GM23338 (cell line): Measurements from ENCODE around the gene SPP2. TPM values are rescaled to one million over a fixed set of nuclear protein-coding genes. Genes with fewer than 3 reads are reported as not detected.

ENCODE experiments used
- ATAC-seq: fragments of 200-7000 bp; cut with Tn5 transposase; 3 replicates; pipeline ENCODE4 v1.9.1; 2020
- DNase-seq: peaks from one replicate; pipeline ENCODE4 v3.0.0-alpha.2; 2015; ENCODE audit warnings: low spot score
- H2AFZ ChIP-seq: fragments of 200-600 bp; sonication (generic); 2 replicates; pipeline ENCODE4 v1.8.0; 2016; ENCODE audit warnings: antibody characterized with exemption, mild to moderate bottlenecking, moderate library complexity
- H3F3A ChIP-seq: fragments of 200-600 bp; sonication (generic); replicated peaks from 2 replicates; pipeline ENCODE4 v1.8.0; 2017; ENCODE audit warnings: antibody characterized with exemption, mixed run types, low read depth
- H3K27ac ChIP-seq: fragments of 200-600 bp; sonication (generic); 2 replicates; pipeline ENCODE4 v1.6.1; 2016; ENCODE audit warnings: low read depth
- H3K27me3 ChIP-seq: fragments of 200-600 bp; sonication (generic); 2 replicates; pipeline ENCODE4 v1.8.0; 2016; ENCODE audit warnings: mild to moderate bottlenecking, mixed run types, moderate library complexity; ENCODE audit not compliant: insufficient read depth
- H3K36me3 ChIP-seq: fragments of 200-600 bp; sonication (generic); 2 replicates; pipeline ENCODE4 v1.8.0; 2016; ENCODE audit warnings: mild to moderate bottlenecking; ENCODE audit not compliant: insufficient read depth
- H3K4me1 ChIP-seq: fragments of 200-600 bp; sonication (generic); 2 replicates; pipeline ENCODE4 v1.8.0; 2016; ENCODE audit warnings: mild to moderate bottlenecking, moderate library complexity; ENCODE audit not compliant: insufficient read depth
- H3K4me2 ChIP-seq: fragments of 200-600 bp; sonication (generic); 2 replicates; pipeline ENCODE4 v1.7.1; 2017; ENCODE audit warnings: mixed run types
- H3K4me3 ChIP-seq: fragments of 200-600 bp; sonication (generic); 2 replicates; pipeline ENCODE4 v1.6.1; 2016; ENCODE audit warnings: mixed run types
- H3K79me2 ChIP-seq: fragments of 200-600 bp; sonication (generic); replicated peaks from 2 replicates; pipeline ENCODE4 v1.8.0; 2017; ENCODE audit warnings: mild to moderate bottlenecking; ENCODE audit not compliant: insufficient read depth
- H3K9me2 ChIP-seq: fragments of 200-600 bp; sonication (generic); 2 replicates; pipeline ENCODE4 v1.8.0; 2017; ENCODE audit not compliant: insufficient read depth
- H4K20me1 ChIP-seq: fragments of 200-600 bp; sonication (generic); replicated peaks from 2 replicates; pipeline ENCODE4 v1.8.0; 2017; ENCODE audit warnings: mild to moderate bottlenecking; ENCODE audit not compliant: insufficient read depth
- H3K27ac Mint-ChIP-seq: 2 replicates; pipeline ENCODE4 v1.8.0; 2020; ENCODE audit warnings: inconsistent platforms, mild to moderate bottlenecking, moderate library complexity, mixed read lengths
- H3K27me3 Mint-ChIP-seq: 3 replicates; pipeline ENCODE4 v1.8.0; 2022; ENCODE audit warnings: low read depth, mild to moderate bottlenecking, moderate library complexity, mixed read lengths, inconsistent platforms; ENCODE audit not compliant: insufficient read depth, poor library complexity
- H3K36me3 Mint-ChIP-seq: 3 replicates; pipeline ENCODE4 v1.8.0; 2021; ENCODE audit warnings: low read depth, mild to moderate bottlenecking, inconsistent platforms, moderate library complexity, mixed read lengths
- H3K4me1 Mint-ChIP-seq: 3 replicates; pipeline ENCODE4 v1.8.0; 2020; ENCODE audit warnings: mild to moderate bottlenecking, inconsistent platforms, mixed read lengths
- H3K4me3 Mint-ChIP-seq: 3 replicates; pipeline ENCODE4 v1.8.0; 2021; ENCODE audit warnings: moderate library complexity, mild to moderate bottlenecking, inconsistent platforms, mixed read lengths
- H3K9me3 Mint-ChIP-seq: 3 replicates; pipeline ENCODE4 v1.8.0; 2020; ENCODE audit warnings: moderate library complexity, mild to moderate bottlenecking, inconsistent platforms, mixed read lengths
- CREB1 ChIP-seq: fragments of 250-450 bp; sonication (Bioruptor Pico); IDR thresholded peaks from 2 replicates; pipeline ENCODE4 v1.5.0; 2020; ENCODE audit warnings: low read depth, mild to moderate bottlenecking, moderate library complexity
- ETS1 ChIP-seq: IDR thresholded peaks from 2 replicates; pipeline ENCODE4 v1.6.1; 2016; ENCODE audit warnings: antibody characterized with exemption
- EZH2 ChIP-seq: fragments of 200-600 bp; sonication (generic); IDR thresholded peaks from one replicate; pipeline ENCODE4 v1.8.0; 2017; ENCODE audit warnings: antibody characterized with exemption, mild to moderate bottlenecking, low read depth; ENCODE audit not compliant: unreplicated experiment
- EZH2phosphoT487 ChIP-seq: fragments of 200-600 bp; sonication (generic); IDR thresholded peaks from one replicate; pipeline ENCODE4 v1.8.1; 2018; ENCODE audit warnings: antibody characterized with exemption; ENCODE audit not compliant: unreplicated experiment
- JUNB ChIP-seq: IDR thresholded peaks from one replicate; pipeline ENCODE4 v1.6.1; 2016; ENCODE audit warnings: antibody characterized with exemption; ENCODE audit not compliant: unreplicated experiment
- NANOG ChIP-seq: IDR thresholded peaks from 2 replicates; pipeline ENCODE4 v1.6.1; 2016; ENCODE audit warnings: antibody characterized with exemption, borderline replicate concordance
- POLR2AphosphoS5 ChIP-seq: IDR thresholded peaks from 2 replicates; pipeline ENCODE4 v1.6.1; 2016; ENCODE audit warnings: antibody characterized with exemption, low read depth
- REST ChIP-seq: IDR thresholded peaks from one replicate; pipeline ENCODE4 v1.6.1; 2018; ENCODE audit warnings: antibody characterized with exemption; ENCODE audit not compliant: unreplicated experiment
- STAT1 ChIP-seq: IDR thresholded peaks from one replicate; pipeline ENCODE4 v1.6.1; 2016; ENCODE audit warnings: antibody characterized with exemption; ENCODE audit not compliant: unreplicated experiment
- ZNF114 ChIP-seq: fragments of 250-450 bp; sonication (Bioruptor Pico); IDR thresholded peaks from 2 replicates; pipeline ENCODE4 v1.5.0; 2020; ENCODE audit warnings: mild to moderate bottlenecking, moderate library complexity
- ZNF331 ChIP-seq: fragments of 250-450 bp; sonication (Bioruptor Pico); IDR thresholded peaks from 2 replicates; pipeline ENCODE4 v1.5.0; 2020; ENCODE audit warnings: low read depth, mild to moderate bottlenecking, moderate library complexity
- ZNF462 ChIP-seq: fragments of 250-450 bp; sonication (Bioruptor Pico); IDR thresholded peaks from 2 replicates; pipeline ENCODE4 v1.5.0; 2020; ENCODE audit warnings: mild to moderate bottlenecking, moderate library complexity
- polyA plus RNA-seq: library from polyadenylated mRNA; unstranded; fragments of >200 nt; fragmentation: Nextera tagmentation; extraction: Ambion mirVana; gene quantifications from 2 replicates; pipeline ENCODE4 v1.2.1, GENCODE V29; 2016
- total RNA-seq: library from RNA; depleted of rRNA; stranded (reverse); fragments of >200 nt; shearing (Covaris generic); gene quantifications from 2 replicates; pipeline ENCODE4 v1.2.3, GENCODE V29; 2014
- TF ChIP-seq, protein P1 (sequence below), 2 experiments: fragments of 200-600 bp in 1 of 2; sonication (generic) in 1 of 2; conservative IDR thresholded peaks; 2 replicates each; pipeline versions ENCODE4 v1.5.1 to v1.6.1; 2016 to 2017; ENCODE audit warnings: antibody characterized with exemption in 2 of 2, low read depth in 2 of 2, mild to moderate bottlenecking in 2 of 2, moderate library complexity in 1 of 2

The SPP2 gene
- total and polyA plus RNA-seq, 2 experiments from 2014 or later, result not detected

- no peak for DNase-seq
- Histone ChIP-seq H3K4me2 (no peak overlapping the region), H3K27ac (no peak overlapping the region), H3K9me2 (no peaks in the 10 kb centered on the region), H3K4me3 (no peak overlapping the region), H3K79me2 (no peaks in the 10 kb centered on the region), H2AFZ (no peak overlapping the region), H3K36me3 (no peaks in the 10 kb centered on the region), H3K4me1 (peaks cover 8% of the 10 kb centered on the region; the same call in 1 of the 2 replicates), H3K27me3 (no peaks in the 10 kb centered on the region), H4K20me1 (no peaks in the 10 kb centered on the region), H3F3A (no peaks in the 10 kb centered on the region)
- Mint-ChIP-seq H3K4me3 (no peak overlapping the region), H3K9me3 (no peaks in the 10 kb centered on the region), H3K27me3 (peaks cover 5% of the 10 kb centered on the region), H3K36me3 (no peaks in the 10 kb centered on the region), H3K4me1 (peaks cover 12% of the 10 kb centered on the region; the same call in 1 of the 3 replicates), H3K27ac (no peak overlapping the region)
- TF ChIP-seq NANOG (no peak), ETS1 (no peak), ZNF462 (CRISPR knock-in tag) (no peak), EZH2 (no peak), ZNF114 (no peak), EZH2phosphoT487 (no peak), JUNB (no peak), ZNF331 (CRISPR knock-in tag) (no peak), POLR2AphosphoS5 (no peak), CREB1 (no peak), STAT1 (no peak), REST (no peak)
- TF ChIP-seq, protein P1, sequence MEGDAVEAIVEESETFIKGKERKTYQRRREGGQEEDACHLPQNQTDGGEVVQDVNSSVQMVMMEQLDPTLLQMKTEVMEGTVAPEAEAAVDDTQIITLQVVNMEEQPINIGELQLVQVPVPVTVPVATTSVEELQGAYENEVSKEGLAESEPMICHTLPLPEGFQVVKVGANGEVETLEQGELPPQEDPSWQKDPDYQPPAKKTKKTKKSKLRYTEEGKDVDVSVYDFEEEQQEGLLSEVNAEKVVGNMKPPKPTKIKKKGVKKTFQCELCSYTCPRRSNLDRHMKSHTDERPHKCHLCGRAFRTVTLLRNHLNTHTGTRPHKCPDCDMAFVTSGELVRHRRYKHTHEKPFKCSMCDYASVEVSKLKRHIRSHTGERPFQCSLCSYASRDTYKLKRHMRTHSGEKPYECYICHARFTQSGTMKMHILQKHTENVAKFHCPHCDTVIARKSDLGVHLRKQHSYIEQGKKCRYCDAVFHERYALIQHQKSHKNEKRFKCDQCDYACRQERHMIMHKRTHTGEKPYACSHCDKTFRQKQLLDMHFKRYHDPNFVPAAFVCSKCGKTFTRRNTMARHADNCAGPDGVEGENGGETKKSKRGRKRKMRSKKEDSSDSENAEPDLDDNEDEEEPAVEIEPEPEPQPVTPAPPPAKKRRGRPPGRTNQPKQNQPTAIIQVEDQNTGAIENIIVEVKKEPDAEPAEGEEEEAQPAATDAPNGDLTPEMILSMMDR (conservative IDR thresholded peaks at IDR 0.05; ENCODE audit: low read depth in 2 of 2), result no peak
- no peak for ATAC-seq
Measured at GRCh38 chr2:234001380-234002160, 48.9 kb upstream of the SPP2 start.
